HG03354 (cell line): ENCODE results near the gene MVB12A.

Source experiments
- ATAC-seq: cut with Tn5 transposase; IDR thresholded peaks from one replicate; pipeline ENCODE4 v1.9.1; 2021; ENCODE audit warnings: mild to moderate bottlenecking; ENCODE audit not compliant: unreplicated experiment, poor library complexity, severe bottlenecking

The MVB12A gene

GRCh38 chr19:17436094-17436873 is 16.4 kb downstream of the MVB12A start:
- no peak for ATAC-seq

GRCh38 chr19:17436874-17437267 is 17.0 kb downstream of the MVB12A start:
- ATAC-seq = no peak

- no peak for ATAC-seq
These were observed 21.6 kb downstream of the MVB12A start for GRCh38 chr19:17441241-17442021.

- no peak for ATAC-seq
These were observed 25.8 kb downstream of the MVB12A start for GRCh38 chr19:17445526-17446165.

GRCh38 chr19:17447704-17448130 is 27.9 kb downstream of the MVB12A start:
- ATAC-seq = no peak

GRCh38 chr19:17448131-17448967 is 28.5 kb downstream of the MVB12A start, which contains the start of gene TMEM221:
Gene TMEM221, minus strand, starts transcription at chr19:17448668. Its CDS starts 206 bp downstream, at chr19:17448462.
- ATAC-seq = no peak

- no peak for ATAC-seq
These were observed 30.6 kb downstream of the MVB12A start for GRCh38 chr19:17450264-17451075.

GRCh38 chr19:17451820-17452219 is 32.0 kb downstream of the MVB12A start:
- ATAC-seq = no peak

- ATAC-seq = no peak
These were observed 34.8 kb downstream of the MVB12A start for GRCh38 chr19:17454576-17455071.

- no peak for ATAC-seq
These were observed 35.7 kb downstream of the MVB12A start for GRCh38 chr19:17455308-17456123.

- no peak for ATAC-seq
These were observed 36.3 kb downstream of the MVB12A start for GRCh38 chr19:17456127-17456526.

- ATAC-seq = no peak
These were observed 37.8 kb downstream of the MVB12A start for GRCh38 chr19:17457616-17458015.

- ATAC-seq = no peak
These were observed 39.1 kb downstream of the MVB12A start for GRCh38 chr19:17458970-17459369.

- no peak for ATAC-seq
These were observed 40.8 kb downstream of the MVB12A start, which contains the start of gene NXNL1 for GRCh38 chr19:17460372-17461230. Gene NXNL1, minus strand, starts transcription at chr19:17460926. Its CDS starts 57 bp downstream, at chr19:17460869.

GRCh38 chr19:17466487-17466850 is 46.6 kb downstream of the MVB12A start:
- no peak for ATAC-seq

GRCh38 chr19:17467471-17468301 is 47.8 kb downstream of the MVB12A start:
- ATAC-seq = no peak
